Activated CD8-positive, alpha-beta memory T cell treated with anti-CD3 and anti-CD28 coated beads for 1 hour (primary cell): ENCODE results near the gene MNT.

Experiments
- DNase-seq, 2 donors: peaks; one replicate each; pipeline ENCODE4 v3.0.0-alpha.2; 2020; ENCODE audit warnings: low read depth in 1 of 2; ENCODE audit errors: extremely low read depth in 1 of 2

Gene MNT

GRCh38 chr17:2396568-2397246 is 4.2 kb downstream of the MNT start:
- no peak for DNase-seq

- DNase-seq = no peak
Measured at GRCh38 chr17:2396192-2396567, 4.7 kb downstream of the MNT start.

GRCh38 chr17:2395258-2396181 is 5.3 kb downstream of the MNT start:
- no peak for DNase-seq

GRCh38 chr17:2394775-2395201 is 6.1 kb downstream of the MNT start:
- DNase-seq = no peak

GRCh38 chr17:2393954-2394749 is 6.7 kb downstream of the MNT start:
- DNase-seq = no peak

- DNase-seq = peak; percentile 80 to 87
Measured at GRCh38 chr17:2393174-2393953, 7.5 kb downstream of the MNT start.

- peak; percentile 91 to 98 for DNase-seq
Measured at GRCh38 chr17:2392252-2393173, 8.3 kb downstream of the MNT start.

GRCh38 chr17:2391597-2392251 is 9.1 kb downstream of the MNT start:
- no peak for DNase-seq

- DNase-seq = no peak
Measured at GRCh38 chr17:2390199-2390836, 10.5 kb downstream of the MNT start.

GRCh38 chr17:2388683-2389055 is 12.2 kb downstream of the MNT start:
- no peak for DNase-seq

- no peak for DNase-seq
Measured at GRCh38 chr17:2388020-2388682, 12.7 kb downstream of the MNT start.

GRCh38 chr17:2387086-2388019 is 13.5 kb downstream of the MNT start:
- no peak for DNase-seq

- no peak for DNase-seq
Measured at GRCh38 chr17:2386400-2387085, 14.3 kb downstream of the MNT start.

- DNase-seq = no peak
Measured at GRCh38 chr17:2385240-2386210, 15.3 kb downstream of the MNT start.

GRCh38 chr17:2384439-2385127 is 16.3 kb downstream of the MNT start:
- no peak for DNase-seq
